HL-60/S4 treated with phorbol 12-myristate 13-acetate at 8.2 ng/mL for 4 days and 3 days (cell line): Measurements from ENCODE around the gene SARDH.
"Not testable (repeated sequence)": the region's sequence is repeated elsewhere in the genome, so short reads cannot be mapped to it uniquely, and the experiment has no call there.

Experiments used
- in situ Hi-C: fragments of 300-500 bp; cut with MboI; formaldehyde crosslinking; loops from 2 replicates; pipeline ENCODE4 v1.15.0; 2022; ENCODE audit warnings: low sequenced_read_pairs

The SARDH gene

GRCh38 chr9:133761641-133762248 is 23.6 kb upstream of the SARDH start:
- in situ Hi-C loops = no loop called here

DNA sequence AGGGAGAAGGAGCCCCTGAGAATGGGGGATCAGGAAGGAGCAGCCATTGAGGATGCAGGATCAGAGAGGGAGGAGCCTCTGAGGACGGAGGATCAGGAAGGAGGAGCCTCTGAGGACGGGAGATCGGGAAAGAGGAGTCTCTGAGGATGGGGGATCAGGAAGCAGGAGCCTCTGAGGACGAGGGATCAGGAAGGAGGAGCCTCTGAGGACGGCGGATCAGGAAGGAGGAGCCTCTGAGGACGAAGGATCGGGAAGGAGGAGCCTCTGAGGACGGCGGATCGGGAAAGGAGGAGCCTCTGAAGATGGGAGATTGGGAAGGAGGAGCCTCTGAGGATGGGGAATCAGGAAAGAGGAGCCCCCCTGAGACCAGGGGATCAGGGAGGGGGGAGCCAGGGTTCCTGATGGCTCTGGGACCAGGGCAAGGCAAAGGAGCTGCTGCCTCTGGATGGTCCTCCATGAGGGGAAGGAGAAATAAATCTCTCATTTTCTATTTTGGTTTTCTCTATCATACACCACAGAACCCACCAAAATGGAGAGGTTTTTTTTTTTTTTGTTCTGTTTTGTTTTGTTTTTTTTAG is 22.6 kb upstream of the SARDH start:
- in situ Hi-C loops = no loop called here

DNA sequence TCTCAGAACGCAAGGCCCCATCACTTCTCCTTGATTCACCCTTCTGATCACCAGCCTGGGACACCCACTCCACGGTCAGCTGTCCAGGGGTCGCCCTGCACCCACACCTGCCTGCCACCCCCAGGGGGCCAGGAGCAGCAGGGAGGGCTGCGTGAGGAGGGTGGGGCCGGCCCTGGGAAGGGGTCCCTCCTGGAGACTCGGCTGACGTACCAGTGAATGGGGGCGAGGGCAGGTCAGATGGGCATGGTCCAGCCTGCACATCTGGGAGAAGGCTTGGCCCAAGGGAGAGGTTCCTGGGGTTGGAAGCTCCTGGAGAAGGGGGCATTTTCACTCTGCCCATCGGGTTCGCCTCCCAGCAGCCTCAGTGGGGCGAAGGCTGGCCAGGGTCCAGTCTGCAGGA is 21.8 kb upstream of the SARDH start:
- in situ Hi-C loops = no loop called here

DNA sequence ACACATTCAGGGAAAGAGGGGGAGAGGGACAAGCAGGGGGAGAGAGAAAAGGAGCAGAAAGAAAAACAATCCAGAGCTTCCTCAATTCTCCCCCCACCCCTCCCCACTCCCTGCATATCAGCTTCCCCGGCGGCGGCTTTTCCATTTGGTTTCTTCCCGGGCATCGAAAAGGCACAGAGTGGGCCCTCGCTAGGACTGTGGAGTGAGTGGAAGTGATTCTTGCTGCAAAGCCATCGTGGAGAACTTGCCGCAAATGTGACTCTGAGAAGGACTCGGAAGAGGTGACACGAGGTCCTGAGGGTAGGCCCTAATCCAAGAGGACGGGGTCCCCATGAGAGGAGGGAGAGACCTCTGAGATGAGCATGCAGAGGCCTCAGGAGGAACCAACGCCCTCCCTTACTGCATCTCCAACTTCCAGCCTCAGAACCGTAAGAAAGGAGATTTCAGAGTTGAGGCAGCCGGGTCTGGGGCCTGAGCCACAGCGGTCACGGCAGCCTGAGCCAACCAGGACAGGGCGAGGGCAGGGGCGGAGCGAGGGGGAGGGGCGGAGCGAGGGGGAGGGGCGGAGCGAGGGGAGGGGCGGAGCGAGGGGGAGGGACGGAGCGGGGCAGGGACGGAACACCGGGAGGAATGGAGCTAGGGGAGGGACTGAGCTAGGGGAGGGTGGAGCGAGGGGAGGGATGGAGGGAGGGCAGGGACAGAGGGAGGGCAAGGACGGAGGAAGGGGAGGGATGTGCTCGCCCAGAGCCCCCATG is 21.2 kb upstream of the SARDH start:
- in situ Hi-C loops = no loop called here

- in situ Hi-C loops = no loop called here
Observed at GRCh38 chr9:133758228-133758627, 20.1 kb upstream of the SARDH start.

- in situ Hi-C loops = no loop called here
Observed at GRCh38 chr9:133754688-133755227, 16.6 kb upstream of the SARDH start.

DNA sequence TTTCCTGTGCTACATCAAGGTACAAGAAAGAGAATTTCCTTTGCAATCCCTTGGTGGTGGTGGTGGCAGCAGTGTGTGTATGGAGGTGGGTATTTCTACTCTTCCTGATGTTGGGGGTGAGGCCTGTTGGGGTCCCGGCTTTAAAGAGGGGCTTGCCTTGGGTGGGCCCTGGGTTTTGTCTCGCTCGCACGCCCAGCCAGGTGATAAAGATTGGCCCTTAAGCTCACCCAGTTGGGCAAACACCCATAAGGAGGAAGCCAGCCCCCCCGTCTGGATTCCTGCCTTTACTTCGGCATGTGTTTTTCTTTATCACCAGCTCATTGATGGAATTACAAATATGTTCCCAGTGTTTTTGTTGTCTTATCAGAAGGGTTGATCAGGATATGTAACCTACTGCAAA is 16.0 kb upstream of the SARDH start:
- in situ Hi-C loops = no loop called here

DNA sequence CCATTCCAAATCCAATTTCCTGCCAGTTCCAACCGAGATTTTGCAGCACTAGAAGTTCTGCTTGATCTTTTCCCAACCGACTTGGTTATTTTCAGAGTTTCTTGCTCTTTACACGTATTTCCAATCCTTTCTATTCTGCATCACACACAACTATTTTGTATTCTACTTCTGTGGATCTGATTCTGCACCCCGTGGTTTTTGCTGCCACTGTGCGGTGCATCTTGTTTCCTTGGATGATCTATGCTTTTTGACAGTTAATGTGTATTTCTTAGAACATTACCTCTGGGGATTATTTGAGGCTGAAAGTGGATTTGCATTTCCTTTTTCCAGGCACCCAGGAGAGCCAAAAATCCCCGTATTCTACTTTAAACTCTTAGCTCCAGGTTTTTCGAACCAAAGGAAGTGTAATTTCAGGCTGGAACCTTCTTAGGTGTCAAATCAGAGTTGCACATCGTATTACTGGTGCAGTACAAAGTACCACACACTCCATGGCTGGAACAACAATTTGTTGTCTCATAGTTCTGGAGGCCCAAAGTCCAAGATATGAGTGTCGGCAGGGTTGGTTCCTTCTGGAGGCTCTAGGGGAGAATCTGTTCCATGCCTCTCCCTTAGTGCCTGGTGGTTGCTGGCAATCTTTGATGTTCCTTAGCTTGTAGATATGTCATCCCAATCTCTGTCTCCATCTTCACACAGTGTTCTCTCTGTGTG is 14.7 kb upstream of the SARDH start:
- in situ Hi-C loops = no loop called here

DNA sequence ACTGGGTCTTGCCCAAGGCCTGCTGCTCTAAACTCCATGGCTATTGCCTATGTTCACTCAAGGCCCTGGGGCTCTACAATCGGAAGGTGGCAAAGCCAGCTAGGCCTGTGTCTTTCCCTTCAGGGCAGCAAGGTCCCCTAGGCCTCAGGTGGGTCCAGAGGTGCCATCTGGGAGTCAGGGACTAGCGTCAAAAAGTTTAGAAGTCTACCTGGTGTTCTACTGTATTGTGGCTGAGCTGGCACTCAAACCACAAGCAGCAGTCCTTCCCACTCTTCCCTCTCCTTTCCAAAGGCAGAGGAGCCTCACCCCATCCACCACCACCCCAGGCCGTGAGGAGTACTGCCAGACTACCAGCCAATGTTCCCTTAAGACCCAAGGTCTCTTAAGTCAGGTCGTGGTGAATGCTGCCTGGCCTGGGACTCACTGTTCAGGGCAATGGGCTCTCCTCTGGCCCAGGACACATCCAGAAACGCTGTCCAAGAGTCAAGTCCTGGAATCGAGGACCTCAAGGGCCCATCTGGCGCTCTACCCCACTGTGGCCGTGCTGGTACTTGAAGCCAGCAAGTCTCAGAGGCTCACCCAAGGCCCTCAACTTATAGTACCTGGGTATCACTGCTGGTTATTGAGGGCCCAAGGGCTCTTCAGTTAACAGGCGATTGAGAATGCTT is 13.0 kb upstream of the SARDH start:
- in situ Hi-C loops = no loop called here

GRCh38 chr9:133747309-133747708 is 9.2 kb upstream of the SARDH start:
- in situ Hi-C loops = no loop called here

DNA sequence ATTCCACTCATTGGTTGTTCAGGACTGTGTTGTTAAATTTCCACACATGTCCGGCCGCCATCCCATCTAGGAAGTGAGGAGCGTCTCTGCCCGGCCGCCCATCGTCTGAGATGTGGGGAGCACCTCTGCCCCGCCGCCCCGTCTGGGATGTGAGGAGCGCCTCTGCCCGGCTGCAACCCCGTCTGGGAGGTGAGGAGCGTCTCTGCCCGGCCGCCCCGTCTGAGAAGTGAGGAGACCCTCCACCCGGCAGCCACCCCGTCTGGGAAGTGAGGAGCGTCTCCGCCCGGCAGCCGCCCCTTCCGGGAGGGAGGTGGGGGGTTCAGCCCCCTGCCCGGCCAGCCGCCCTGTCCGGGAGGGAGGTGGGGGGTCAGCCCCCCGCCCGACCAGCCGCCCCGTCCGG is 6.4 kb upstream of the SARDH start:
- in situ Hi-C loops = not testable (repeated sequence)

GRCh38 chr9:133742849-133743444 is 4.8 kb upstream of the SARDH start:
- in situ Hi-C loops = no loop called here

- in situ Hi-C loops = no loop called here
Observed at GRCh38 chr9:133742251-133742650, 4.1 kb upstream of the SARDH start.

DNA sequence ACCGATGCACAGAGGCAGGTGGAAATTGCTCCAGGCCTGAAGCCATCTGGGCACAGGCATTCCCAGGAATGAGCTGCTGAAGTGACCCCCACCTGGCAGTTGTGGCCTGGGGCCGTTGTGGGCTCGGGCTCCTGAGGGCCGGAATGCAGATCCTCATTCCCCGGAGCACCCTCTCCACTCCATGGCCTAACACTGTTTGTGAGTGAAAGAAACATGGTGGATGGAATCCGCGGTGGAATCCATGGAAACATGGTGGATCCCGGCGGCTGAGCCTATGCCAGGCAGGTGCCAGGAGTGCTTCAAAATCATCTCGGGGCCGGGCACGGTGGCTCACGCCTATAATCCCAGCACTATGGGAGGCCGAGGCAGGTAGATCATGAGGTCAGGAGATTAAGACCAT is 3.6 kb upstream of the SARDH start:
- in situ Hi-C loops = no loop called here

GRCh38 chr9:133740911-133741310 is 2.8 kb upstream of the SARDH start:
- in situ Hi-C loops = no loop called here

DNA sequence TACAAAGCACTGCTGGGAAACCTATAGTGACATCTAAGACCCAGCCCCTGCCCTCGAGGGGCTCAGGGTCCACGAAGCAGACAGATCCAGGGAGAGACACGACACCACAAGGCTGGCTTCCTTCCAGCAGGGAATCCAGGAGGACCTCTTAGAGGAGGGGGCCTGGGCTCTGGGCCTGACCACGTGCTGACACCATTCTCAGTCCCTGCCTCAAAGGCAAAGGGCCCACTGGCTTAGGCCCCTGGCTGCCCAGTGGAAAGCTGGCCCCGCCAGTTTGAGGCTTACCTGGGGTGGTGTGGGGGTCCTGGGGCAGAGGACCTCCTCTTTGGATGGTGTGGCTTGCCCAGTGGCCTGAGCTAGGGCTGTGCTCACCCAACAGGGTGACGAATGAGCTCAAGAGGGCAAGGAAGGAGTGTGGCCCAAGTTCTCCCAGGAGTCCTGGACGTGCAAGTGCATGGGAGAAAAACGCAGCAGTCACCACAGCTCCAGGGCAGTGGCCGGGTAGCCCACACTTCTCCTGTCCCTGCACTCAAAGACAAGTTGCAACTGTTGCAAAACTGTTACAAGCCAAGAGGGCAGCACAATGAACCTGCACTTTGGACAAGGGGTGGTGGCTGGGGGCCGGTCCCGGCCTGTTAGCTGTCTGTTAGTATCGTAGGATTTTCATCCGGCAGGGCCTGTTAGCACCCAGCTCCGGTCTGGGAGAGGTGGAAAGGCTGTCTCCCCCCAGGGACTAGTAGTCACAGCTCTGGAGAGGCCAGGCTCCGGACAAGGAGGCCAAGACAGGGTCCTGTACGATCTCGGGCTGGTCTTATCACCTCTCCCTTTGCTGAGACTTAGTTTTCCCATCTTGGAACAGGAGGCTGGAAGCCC is 1.5 kb upstream of the SARDH start:
- in situ Hi-C loops = no loop called here

GRCh38 chr9:133738640-133739225 is 581 bp upstream of the SARDH start:
- in situ Hi-C loops = no loop called here

- in situ Hi-C loops = no loop called here
Observed at GRCh38 chr9:133737071-133737773, 930 bp downstream of the SARDH start.

GRCh38 chr9:133735931-133736330 is 2.2 kb downstream of the SARDH start:
- in situ Hi-C loops = no loop called here
